Left renal pelvis (tissue), 4 donors: ENCODE data around the gene FSTL4. TPM values are rescaled to one million over a fixed set of nuclear protein-coding genes. Genes with fewer than 3 reads are reported as not detected.
A peak's percentile ranks its signal among the peaks of the same experiment; 100 is the strongest.

ENCODE experiments used
- DNase-seq, 4 donors: peaks; one replicate each; pipeline ENCODE4 v3.0.0-alpha.2; 2013; ENCODE audit warnings: low read depth in 4 of 4, low spot score in 3 of 4
- polyA plus RNA-seq, 4 donors: library from polyadenylated mRNA; unstranded; fragments of 120-200 nt; gene quantifications; one replicate each; pipeline ENCODE4 v1.2.1, GENCODE V29; 2013; ENCODE audit not compliant: insufficient read length in 4 of 4

Gene FSTL4
- polyA plus RNA-seq, 4 donors, result 0.67 to 1.2 (median 0.79) TPM; not detected in 1

DNA sequence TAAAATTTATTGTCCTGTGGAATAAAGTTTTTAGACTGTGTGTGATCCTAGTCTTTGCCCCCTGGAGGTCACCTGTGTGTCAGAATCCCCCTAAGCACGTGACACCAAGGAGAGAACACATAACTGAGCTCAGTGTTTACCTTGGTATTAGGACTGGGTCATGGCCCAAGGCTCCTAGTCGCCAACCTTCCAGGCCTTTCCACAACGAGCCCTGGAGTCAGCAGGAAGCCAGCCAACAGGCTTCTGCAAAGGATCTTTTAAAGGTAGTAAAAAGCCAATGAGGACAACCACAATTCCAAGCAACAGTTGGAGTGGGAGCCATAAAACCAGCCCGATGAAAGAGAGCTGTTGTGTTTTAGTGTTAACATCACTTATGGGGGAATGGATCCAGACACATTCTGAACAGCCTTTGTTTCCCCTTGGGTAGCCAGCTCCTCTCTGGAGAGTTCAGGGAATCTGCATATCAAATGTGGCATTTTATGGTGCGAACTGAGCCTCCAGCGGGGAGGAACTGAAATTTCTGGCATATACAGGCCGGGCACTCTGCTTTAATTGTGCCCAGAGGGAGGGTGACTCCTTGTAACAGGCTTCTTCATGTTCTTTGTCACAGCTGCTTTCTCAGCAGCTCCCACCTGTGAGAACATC lies 239.9 kb downstream of the FSTL4 start:
- DNase-seq, result no peak

GRCh38 chr5:133371371-133372155 lies 240.8 kb downstream of the FSTL4 start:
- no peak for DNase-seq

GRCh38 chr5:133370904-133371303 lies 241.4 kb downstream of the FSTL4 start:
- no peak for DNase-seq

DNA sequence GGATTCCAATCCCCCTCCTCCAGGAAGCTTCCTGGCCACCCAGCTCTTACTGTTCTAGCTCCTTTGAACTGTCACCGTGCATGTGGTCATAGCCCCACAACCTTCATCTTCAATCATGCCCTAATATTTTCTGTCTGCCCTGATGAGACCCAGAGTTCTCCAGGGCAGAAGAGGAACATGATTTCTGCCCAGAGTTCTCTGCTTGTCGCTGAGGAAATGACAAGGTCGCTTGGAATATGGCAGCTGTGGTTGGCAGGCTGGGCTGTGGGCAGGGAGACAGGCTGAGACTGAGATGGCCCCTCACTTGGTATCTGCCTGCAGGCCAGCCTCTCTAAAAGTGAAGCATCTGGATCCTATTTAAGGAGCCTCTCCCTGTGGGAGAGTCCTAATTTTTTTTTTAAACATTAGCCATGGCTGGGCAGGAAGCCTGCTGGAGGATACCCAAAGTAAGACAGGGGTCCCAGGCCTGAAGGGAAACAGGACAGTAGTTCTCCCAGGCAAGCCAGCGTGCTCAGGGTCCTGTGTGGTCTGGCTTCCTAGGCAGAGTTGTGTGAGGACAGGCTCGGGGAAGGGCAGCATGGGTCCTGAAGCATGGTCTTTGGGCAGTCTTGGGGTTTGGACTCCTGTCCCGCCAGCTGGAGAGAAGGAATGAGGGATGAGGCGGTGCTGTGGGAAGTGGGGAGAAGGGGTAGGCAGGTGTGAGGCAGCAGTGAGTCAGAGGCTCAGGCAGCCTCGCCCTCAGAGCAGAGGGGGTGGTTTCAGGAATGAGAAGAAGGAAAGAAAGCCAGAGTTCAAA lies 242.1 kb downstream of the FSTL4 start:
- DNase-seq, result no peak

DNA sequence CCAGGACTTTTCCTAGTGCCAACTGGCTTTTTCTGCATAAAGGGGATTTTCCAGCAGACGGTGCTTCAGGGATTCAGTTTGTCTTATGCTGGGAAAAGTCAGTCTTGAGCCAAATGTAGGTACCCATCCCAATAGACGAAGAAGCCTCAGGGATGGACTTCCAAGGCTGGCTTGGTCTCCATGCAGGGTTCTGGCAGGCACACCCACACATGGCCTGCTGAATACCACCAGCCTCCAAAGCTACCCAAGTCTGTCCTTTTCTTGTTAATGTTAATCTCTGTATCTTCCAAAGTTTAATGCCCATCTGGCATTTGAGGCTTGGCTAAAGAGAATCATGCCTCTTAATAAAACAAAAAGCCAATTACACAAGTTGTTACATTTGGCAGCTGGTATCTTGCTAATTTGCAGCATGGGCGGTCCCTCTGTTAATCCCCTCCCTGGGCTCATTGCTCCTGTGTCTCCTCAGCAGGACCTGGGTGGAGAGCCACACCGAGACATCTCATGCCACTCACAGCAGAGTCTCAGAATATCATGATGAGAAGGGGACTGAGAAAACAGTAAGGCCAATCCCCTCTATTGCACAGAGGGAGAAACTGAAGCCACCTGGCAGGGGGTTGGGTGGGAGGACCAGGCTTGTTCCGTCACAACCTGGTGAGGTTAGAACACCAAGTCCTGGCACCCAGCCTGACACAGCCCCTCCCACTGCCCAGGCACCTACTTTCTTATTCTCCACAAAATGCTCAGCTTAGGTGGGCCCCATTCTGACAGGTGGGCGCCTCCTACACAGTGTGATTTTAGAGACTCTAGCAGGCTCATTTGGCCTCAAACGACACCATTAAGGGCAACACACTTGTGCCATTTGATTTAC lies 243.2 kb downstream of the FSTL4 start:
- DNase-seq, result no peak

- DNase-seq, result no peak
These were observed 244.4 kb downstream of the FSTL4 start for GRCh38 chr5:133367984-133368383.

DNA sequence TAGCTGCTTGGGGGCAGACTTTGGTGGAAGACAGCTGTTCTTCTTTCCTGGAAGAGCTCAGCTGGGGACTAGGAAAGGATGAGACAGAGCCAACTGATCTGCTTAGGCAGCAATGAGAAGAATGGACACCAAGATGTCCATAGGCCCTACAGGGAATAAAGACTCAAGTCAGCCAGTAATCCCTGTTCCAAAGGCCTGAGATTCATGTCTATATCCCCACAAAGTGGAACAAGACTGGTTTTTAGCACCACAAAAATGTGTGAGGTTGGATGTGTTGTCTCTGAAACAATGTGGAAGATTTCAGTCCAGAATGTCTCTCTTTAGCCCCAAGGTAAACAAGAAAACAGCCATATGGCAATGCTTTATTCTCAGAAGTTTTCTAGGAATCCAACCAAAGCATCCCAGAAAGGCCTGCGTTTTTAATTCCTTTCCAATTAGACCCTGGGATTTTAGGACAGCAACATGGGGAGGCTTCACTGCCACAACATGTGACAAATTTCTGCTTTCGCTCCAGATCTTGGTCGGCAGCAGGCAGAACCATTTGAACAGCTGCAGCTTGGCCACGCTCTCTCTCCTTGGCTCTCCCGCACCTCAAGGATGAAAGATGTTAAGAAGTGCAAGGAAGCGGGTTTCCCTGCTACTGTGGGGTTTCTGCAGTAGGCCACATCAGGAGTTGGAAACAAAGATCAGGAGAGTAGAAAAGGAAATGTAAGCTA lies 245.1 kb downstream of the FSTL4 start:
- no peak for DNase-seq

DNA sequence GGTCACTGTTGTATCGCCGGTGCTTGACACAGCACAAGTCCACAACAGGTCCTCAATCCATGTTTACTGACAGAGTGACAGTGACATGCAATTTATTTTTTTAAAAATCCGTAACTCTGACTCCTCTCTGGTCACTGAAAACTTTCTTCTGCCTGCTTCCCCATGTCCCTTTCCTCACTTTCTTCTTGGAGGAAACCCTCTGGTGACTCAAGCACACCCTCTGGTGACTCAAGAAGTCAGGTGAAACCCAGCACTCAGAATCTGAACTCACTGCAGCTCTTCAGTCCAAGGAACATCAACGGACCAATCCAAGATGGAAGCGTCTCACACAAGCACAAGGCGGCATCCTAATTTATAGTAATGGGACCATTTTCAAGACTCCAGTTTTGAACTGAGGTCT lies 245.9 kb downstream of the FSTL4 start:
- DNase-seq, result no peak

- DNase-seq, result no peak
These were observed 246.6 kb downstream of the FSTL4 start for GRCh38 chr5:133365738-133366137.

- peak in 3 of 4 donors; percentile 39 to 59 (median 46) for DNase-seq
These were observed 247.2 kb downstream of the FSTL4 start for GRCh38 chr5:133364936-133365707.

- DNase-seq, result no peak
These were observed 248.3 kb downstream of the FSTL4 start for GRCh38 chr5:133363807-133364587.

DNA sequence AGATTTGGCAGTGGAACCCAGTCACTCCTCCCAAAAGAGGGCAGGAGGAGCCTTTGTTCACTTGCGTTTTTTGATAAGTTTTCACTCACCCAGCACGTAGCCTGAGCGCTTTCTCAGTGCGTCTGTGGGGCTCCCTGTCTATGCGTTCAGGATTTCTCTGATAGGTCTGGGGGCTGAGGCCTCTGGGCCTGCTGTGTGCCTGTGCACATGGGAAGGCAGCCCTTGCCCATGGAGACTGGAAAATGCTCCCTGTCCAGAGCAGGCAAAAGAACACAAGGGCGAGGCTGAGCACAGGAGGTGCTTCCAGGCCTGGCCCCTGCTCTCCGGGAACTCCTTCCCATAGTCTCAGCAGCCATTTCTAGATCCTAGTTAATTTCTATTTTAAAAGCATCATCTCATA lies 249.9 kb downstream of the FSTL4 start:
- DNase-seq, result no peak

- DNase-seq, result no peak
These were observed 250.4 kb downstream of the FSTL4 start for GRCh38 chr5:133361922-133362321.

- peak; percentile 53 to 78 (median 55) for DNase-seq
These were observed 251.5 kb downstream of the FSTL4 start for GRCh38 chr5:133360693-133361472.

DNA sequence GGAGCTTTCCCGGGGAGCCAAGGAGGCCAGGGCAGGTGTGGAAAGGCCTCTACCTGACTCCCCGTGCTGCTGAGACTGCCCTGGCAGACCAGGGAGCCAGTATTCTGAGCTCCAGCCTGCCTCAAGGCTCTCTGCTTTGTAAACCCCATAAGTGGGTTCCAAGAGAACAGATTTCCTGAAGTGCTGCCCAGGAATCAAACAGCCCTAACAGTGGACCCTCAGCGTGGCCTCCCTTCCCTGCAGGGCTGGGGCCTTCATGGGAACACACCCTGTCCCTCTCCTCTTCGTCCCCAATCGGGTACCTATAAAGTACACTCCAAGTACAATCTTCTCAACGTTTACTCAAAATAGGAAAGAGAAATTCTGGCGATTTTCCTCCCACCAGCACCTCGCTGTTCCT lies 252.5 kb downstream of the FSTL4 start:
- no peak for DNase-seq

DNA sequence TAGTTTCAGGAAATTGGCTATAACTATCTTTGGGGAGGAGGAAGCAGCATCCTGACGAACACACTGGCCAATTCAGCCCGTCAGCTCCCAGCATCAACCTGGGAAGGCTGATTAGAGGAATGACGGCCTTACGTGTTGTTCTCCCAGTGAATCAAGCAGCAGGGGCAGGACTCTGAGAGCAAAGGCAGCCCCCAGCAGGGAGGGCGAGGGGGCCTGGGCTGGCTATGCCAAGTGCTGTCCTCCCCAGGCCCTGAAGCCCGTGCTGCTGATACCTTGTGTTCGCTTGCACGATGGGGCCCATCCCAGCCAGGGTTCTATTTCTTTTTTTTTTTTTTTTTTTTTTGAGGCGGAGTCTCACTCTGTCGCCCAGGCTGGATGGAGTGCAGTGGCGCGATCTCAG lies 254.1 kb downstream of the FSTL4 start:
- DNase-seq, result no peak

GRCh38 chr5:133357758-133358157 lies 254.6 kb downstream of the FSTL4 start:
- DNase-seq, result no peak
